GM12878 (cell line): ENCODE measurements around the gene PHRF1. TPM values are rescaled to one million over a fixed set of nuclear protein-coding genes. Genes with fewer than 3 reads are reported as not detected.

ENCODE experiments used
- ATAC-seq: fragments of 200-7000 bp; cut with Tn5 transposase; 3 replicates; pipeline ENCODE4 v1.9.1; 2020; ENCODE audit warnings: mild to moderate bottlenecking, moderate library complexity
- BruUV-seq: library from RNA; stranded (reverse); fragments of 400-500 nt; replicated peaks from 2 replicates; lab custom pipeline; 2021; lab: Mats Ljungman, UMichigan
- CTCF ChIA-PET: fragments of 300-600 bp; sonication (Branson Sonifier 250); formaldehyde crosslinking; extraction: SDS; loops from one replicate; lab custom pipeline; 2021; ENCODE audit warnings: inconsistent platforms; lab: Yijun Ruan, JAX
- POLR2A ChIA-PET: fragments of 350-600 bp; formaldehyde crosslinking; extraction: SDS; loops from one replicate; lab custom pipeline; 2021; ENCODE audit warnings: inconsistent platforms; lab: Charles Lee
- RAD21 ChIA-PET: fragments of 300-600 bp; sonication (Branson Sonifier 250); formaldehyde crosslinking; loops from one replicate; lab custom pipeline; 2023; ENCODE audit warnings: antibody characterized with exemption; ENCODE audit not compliant: unreplicated experiment; lab: Charles Lee
- SMC1A ChIA-PET: fragments of 300-600 bp; sonication (Branson Sonifier 250); formaldehyde crosslinking; loops from one replicate; lab custom pipeline; 2023; ENCODE audit not compliant: unreplicated experiment, uncharacterized antibody; lab: Charles Lee
- DNase-seq: peaks from one replicate; pipeline ENCODE4 v3.0.0-alpha.2; 2011; ENCODE audit warnings: low read depth, low spot score
- FAIRE-seq: peaks from 3 replicates; lab custom pipeline; 2011; peaks lifted over from hg19 to GRCh38; lab: Jason Lieb, UNC
- H2AFZ ChIP-seq: 2 replicates; pipeline ENCODE4 v1.6.0; 2011; ENCODE audit warnings: low read depth, low read length, control low read depth; ENCODE audit not compliant: control insufficient read depth
- H3K27ac ChIP-seq: 2 replicates; pipeline ENCODE4 v1.5.1; 2011; ENCODE audit warnings: control low read depth; ENCODE audit not compliant: control insufficient read depth, insufficient read depth
- H3K27me3 ChIP-seq, 2 experiments: replicated peaks in 1 of 2; 2 replicates each; pipeline versions ENCODE4 v1.6.0 to v1.6.1; 2011; ENCODE audit warnings: low read length in 1 of 2; ENCODE audit not compliant: control insufficient read depth in 2 of 2, insufficient read depth in 2 of 2
- H3K36me3 ChIP-seq, 2 experiments: 2 replicates each; pipeline ENCODE4 v1.5.1; 2011; ENCODE audit warnings: low read length in 1 of 2; ENCODE audit not compliant: control insufficient read depth in 2 of 2, insufficient read depth in 2 of 2
- H3K4me1 ChIP-seq: 2 replicates; pipeline ENCODE4 v1.6.1; 2011; ENCODE audit warnings: mild to moderate bottlenecking, low read length, moderate library complexity, mixed read lengths; ENCODE audit not compliant: control insufficient read depth, insufficient read depth
- H3K4me2 ChIP-seq: 2 replicates; pipeline ENCODE4 v1.6.0; 2011; ENCODE audit warnings: control low read depth; ENCODE audit not compliant: control insufficient read depth, insufficient read depth
- H3K4me3 ChIP-seq: fragments of 200-600 bp; sonication (generic); 2 replicates; pipeline ENCODE4 v1.5.1; 2016
- H3K79me2 ChIP-seq: 2 replicates; pipeline ENCODE4 v1.6.0; 2011; ENCODE audit warnings: low read length; ENCODE audit not compliant: control insufficient read depth, insufficient read depth
- H3K9ac ChIP-seq: 2 replicates; pipeline ENCODE4 v1.8.0; 2011; ENCODE audit warnings: low read length, control low read depth, mixed read lengths; ENCODE audit not compliant: control insufficient read depth, insufficient read depth
- H3K9me3 ChIP-seq: replicated peaks from 3 replicates; pipeline ENCODE4 v1.5.1; 2011; ENCODE audit warnings: mild to moderate bottlenecking, low read length; ENCODE audit not compliant: control insufficient read depth, insufficient read depth
- H4K20me1 ChIP-seq: 2 replicates; pipeline ENCODE4 v1.6.0; 2011; ENCODE audit not compliant: control insufficient read depth, insufficient read depth
- ASH2L ChIP-seq: fragments of 300-600, 200-600 bp; sonication (generic); IDR thresholded peaks from 2 replicates; pipeline ENCODE4 v1.6.1; 2017; ENCODE audit warnings: low read depth, mild to moderate bottlenecking, borderline replicate concordance
- CHD4 ChIP-seq: fragments of 200-600 bp; sonication (generic); IDR thresholded peaks from 2 replicates; pipeline ENCODE4 v1.6.1; 2016; ENCODE audit warnings: mild to moderate bottlenecking
- CREB1 ChIP-seq: IDR thresholded peaks from 2 replicates; pipeline ENCODE4 v1.6.1; 2012; ENCODE audit warnings: low read depth, mild to moderate bottlenecking, inconsistent platforms
- EED ChIP-seq: sonication (generic); IDR thresholded peaks from 2 replicates; pipeline ENCODE4 v1.6.1; 2016; ENCODE audit warnings: antibody characterized with exemption, low read depth
- MTA3 ChIP-seq: IDR thresholded peaks from 2 replicates; pipeline ENCODE4 v1.6.1; 2012; ENCODE audit warnings: low read length, inconsistent platforms, borderline replicate concordance
- RB1 ChIP-seq: fragments of 450-650 bp; formaldehyde crosslinking; IDR thresholded peaks from 2 replicates; pipeline ENCODE4 v1.6.1; 2017; ENCODE audit warnings: mild to moderate bottlenecking, borderline replicate concordance
- RCOR1 ChIP-seq: conservative IDR thresholded peaks from 2 replicates; pipeline ENCODE4 v1.6.1; 2012; ENCODE audit warnings: low read depth, low read length, improper control_type of control experiment
- SIX5 ChIP-seq: IDR thresholded peaks from 2 replicates; pipeline ENCODE4 v1.6.1; 2011; ENCODE audit warnings: mild to moderate bottlenecking, low read depth, low read length, moderate library complexity; ENCODE audit not compliant: severe bottlenecking
- SMAD1 ChIP-seq: fragments of 450-650 bp; IDR thresholded peaks from 2 replicates; pipeline ENCODE4 v1.6.1; 2018; ENCODE audit warnings: mild to moderate bottlenecking, low read depth; ENCODE audit not compliant: partially characterized antibody
- STAT1 ChIP-seq: fragments of 450-650 bp; conservative IDR thresholded peaks from 2 replicates; pipeline ENCODE4 v1.6.1; 2014; ENCODE audit warnings: antibody characterized with exemption, mild to moderate bottlenecking
- SUPT20H ChIP-seq: IDR thresholded peaks from 2 replicates; pipeline ENCODE4 v1.6.1; 2011; ENCODE audit warnings: low read depth, mild to moderate bottlenecking, low read length, moderate library complexity, borderline replicate concordance; ENCODE audit not compliant: control insufficient read depth
- SUZ12 ChIP-seq: fragments of 200-600 bp; sonication (generic); IDR thresholded peaks from one replicate; pipeline ENCODE4 v1.6.1; 2018; ENCODE audit warnings: antibody characterized with exemption, mild to moderate bottlenecking; ENCODE audit not compliant: unreplicated experiment
- WGBS: methylation state at CpG from one replicate; pipeline ENCODE4 v1.1.6; 2016; ENCODE audit warnings: low lambda C conversion rate; ENCODE audit not compliant: insufficient replicate concordance, insufficient coverage; ENCODE audit errors: missing lambda C conversion rate; 5-methylcytosine and 5-hydroxymethylcytosine counted together
- in situ Hi-C: fragments of 300-500 bp; cut with MboI; formaldehyde crosslinking; loops from 9 replicates; pipeline ENCODE4 v1.14.3; 2018; ENCODE audit warnings: mixed read lengths
- intact Hi-C: fragments of 100-400 bp; cut with micrococcal nuclease; formaldehyde crosslinking; loops from one replicate; pipeline ENCODE4 v1.14.2; 2022; ENCODE audit not compliant: unreplicated experiment
- polyA plus RNA-seq, 11 experiments: library from polyadenylated mRNA; depleted of rRNA in 4 of 11; unstranded in 6 of 11; stranded (reverse) in 5 of 11; fragments of >200 nt; fragmentation: Nextera tagmentation in 4 of 11; fragmentation: Illumina TruSeq in 1 of 11; extraction: Ambion mirVana in 4 of 11; extraction: Trizol in 1 of 11; gene quantifications; 1 replicate in 1 of 11; 2 replicates in 10 of 11; pipeline versions ENCODE4 v1.2.1 to v1.2.3, GENCODE V29; 2011 to 2016; ENCODE audit warnings: inconsistent platforms in 2 of 11, missing spikeins in 2 of 11, low read depth in 1 of 11
- total RNA-seq, 4 experiments: library from RNA; depleted of rRNA in 3 of 4; stranded (reverse); fragments of >200 nt in 3 of 4; fragmentation: Illumina TruSeq in 1 of 4; extraction: Trizol in 1 of 4; gene quantifications; 2 replicates each; pipeline versions ENCODE4 v1.2.1 to v1.2.3, GENCODE V29; 2013 to 2021
- TF ChIP-seq, protein P1 (sequence below): IDR thresholded peaks from 2 replicates; pipeline ENCODE4 v1.6.1; 2011; ENCODE audit warnings: low read depth, mild to moderate bottlenecking, low read length, moderate library complexity, borderline replicate concordance; ENCODE audit errors: extremely low read depth
- TF ChIP-seq, protein P2 (sequence below): IDR thresholded peaks from 2 replicates; pipeline ENCODE4 v1.6.1; 2012; ENCODE audit warnings: low read length, inconsistent platforms
- TF ChIP-seq, protein P3 (sequence below): IDR thresholded peaks from 2 replicates; pipeline ENCODE4 v1.6.1; 2012; ENCODE audit warnings: low read depth, low read length, improper control_type of control experiment
- TF ChIP-seq, protein P4 (sequence below): IDR thresholded peaks from 2 replicates; pipeline ENCODE4 v1.6.1; 2011; ENCODE audit warnings: mild to moderate bottlenecking, low read depth, low read length, moderate library complexity; ENCODE audit not compliant: insufficient replicate concordance

Gene PHRF1
- total and polyA plus RNA-seq, 10 of the 15 experiments (the other 5 are each of a cell fraction or from before 2014, with no cell fraction given), result 0.13 to 43.5 (median 15.1) TPM

DNA sequence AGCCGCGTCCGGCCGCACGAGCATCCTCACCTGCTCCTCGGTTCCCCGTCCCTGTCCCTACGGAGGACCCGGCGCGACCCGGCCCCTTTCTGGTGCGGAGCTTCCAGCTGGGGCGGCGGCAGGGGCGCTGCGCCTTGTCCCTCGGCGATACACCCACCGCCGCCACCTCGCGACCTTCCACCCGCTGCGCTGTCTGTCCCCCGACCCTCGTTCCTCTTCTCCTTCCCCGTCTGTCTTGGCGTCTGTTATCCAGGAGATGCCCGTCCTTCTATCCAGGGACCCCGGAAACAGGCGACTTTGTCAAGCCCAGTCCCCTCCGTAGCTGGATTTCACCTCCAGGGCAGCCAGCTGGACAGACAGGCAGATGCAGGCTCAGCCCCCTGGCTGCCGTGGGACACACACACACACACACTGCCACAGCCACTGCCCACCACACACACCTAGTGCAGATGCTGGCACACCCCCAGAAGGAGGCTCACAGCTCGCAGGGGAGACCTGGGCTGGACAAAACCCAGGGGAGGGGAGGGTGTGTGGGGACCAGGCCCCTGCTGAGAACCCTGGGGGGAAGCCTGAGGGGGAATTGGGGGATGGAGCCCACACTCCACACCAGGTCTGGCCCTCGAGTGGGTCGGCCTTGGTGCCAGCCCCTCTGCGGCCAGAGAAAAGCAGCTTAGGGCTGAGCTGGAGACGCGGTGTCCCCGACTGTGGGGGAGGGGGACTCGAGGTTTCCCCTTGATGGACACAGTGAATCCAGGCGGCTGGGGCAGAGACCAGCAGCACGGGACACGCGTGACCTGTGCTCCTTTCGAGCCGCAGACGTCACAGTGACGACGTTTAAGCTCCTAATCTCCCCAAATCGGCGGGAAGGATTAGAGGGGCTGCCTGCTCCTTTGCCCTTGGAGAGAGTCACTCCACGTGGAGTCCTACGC is 61.6 kb downstream of the PHRF1 start:
- Histone ChIP-seq H3K4me1 (no peaks in the 10 kb centered on the region), H3K9me3 (no peaks in the 10 kb centered on the region), H3K79me2 (no peaks in the 10 kb centered on the region), H3K4me2 (no peak overlapping the region), H3K27ac (no peak overlapping the region), H3K27me3 (peaks cover 0 to 5% of the 10 kb centered on the region in 2 experiments; a peak in 2 of 4 replicates), H3K36me3 (no peaks in the 10 kb centered on the region), H3K4me3 (no peak overlapping the region), H3K9ac (no peak overlapping the region), H2AFZ (no peak overlapping the region), H4K20me1 (no peaks in the 10 kb centered on the region)
- ATAC-seq, result no peak
- POLR2A ChIA-PET, result no interaction called here
- intact Hi-C loops, result no loop called here
- 55% methylated on average over 51 of the region's 55 CpGs for WGBS
- in situ Hi-C loops, result no loop called here
- no peak for TF ChIP-seq CREB1
- no peak for TF ChIP-seq MTA3
- TF ChIP-seq STAT1, result no peak
- no peak for TF ChIP-seq EED
- TF ChIP-seq ASH2L, result no peak
- no peak for TF ChIP-seq RCOR1
- TF ChIP-seq, protein P1, sequence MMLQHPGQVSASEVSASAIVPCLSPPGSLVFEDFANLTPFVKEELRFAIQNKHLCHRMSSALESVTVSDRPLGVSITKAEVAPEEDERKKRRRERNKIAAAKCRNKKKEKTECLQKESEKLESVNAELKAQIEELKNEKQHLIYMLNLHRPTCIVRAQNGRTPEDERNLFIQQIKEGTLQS, result no peak
- TF ChIP-seq, protein P2, sequence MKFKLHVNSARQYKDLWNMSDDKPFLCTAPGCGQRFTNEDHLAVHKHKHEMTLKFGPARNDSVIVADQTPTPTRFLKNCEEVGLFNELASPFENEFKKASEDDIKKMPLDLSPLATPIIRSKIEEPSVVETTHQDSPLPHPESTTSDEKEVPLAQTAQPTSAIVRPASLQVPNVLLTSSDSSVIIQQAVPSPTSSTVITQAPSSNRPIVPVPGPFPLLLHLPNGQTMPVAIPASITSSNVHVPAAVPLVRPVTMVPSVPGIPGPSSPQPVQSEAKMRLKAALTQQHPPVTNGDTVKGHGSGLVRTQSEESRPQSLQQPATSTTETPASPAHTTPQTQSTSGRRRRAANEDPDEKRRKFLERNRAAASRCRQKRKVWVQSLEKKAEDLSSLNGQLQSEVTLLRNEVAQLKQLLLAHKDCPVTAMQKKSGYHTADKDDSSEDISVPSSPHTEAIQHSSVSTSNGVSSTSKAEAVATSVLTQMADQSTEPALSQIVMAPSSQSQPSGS, result no peak
- TF ChIP-seq, protein P3, sequence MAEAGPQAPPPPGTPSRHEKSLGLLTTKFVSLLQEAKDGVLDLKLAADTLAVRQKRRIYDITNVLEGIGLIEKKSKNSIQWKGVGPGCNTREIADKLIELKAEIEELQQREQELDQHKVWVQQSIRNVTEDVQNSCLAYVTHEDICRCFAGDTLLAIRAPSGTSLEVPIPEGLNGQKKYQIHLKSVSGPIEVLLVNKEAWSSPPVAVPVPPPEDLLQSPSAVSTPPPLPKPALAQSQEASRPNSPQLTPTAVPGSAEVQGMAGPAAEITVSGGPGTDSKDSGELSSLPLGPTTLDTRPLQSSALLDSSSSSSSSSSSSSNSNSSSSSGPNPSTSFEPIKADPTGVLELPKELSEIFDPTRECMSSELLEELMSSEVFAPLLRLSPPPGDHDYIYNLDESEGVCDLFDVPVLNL, result no peak
- no peak for TF ChIP-seq SUZ12
- TF ChIP-seq, protein P4, sequence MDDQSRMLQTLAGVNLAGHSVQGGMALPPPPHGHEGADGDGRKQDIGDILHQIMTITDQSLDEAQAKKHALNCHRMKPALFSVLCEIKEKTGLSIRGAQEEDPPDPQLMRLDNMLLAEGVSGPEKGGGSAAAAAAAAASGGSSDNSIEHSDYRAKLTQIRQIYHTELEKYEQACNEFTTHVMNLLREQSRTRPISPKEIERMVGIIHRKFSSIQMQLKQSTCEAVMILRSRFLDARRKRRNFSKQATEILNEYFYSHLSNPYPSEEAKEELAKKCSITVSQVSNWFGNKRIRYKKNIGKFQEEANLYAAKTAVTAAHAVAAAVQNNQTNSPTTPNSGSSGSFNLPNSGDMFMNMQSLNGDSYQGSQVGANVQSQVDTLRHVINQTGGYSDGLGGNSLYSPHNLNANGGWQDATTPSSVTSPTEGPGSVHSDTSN, result no peak
- TF ChIP-seq RB1, result no peak
- TF ChIP-seq SMAD1, result no peak
- no peak for TF ChIP-seq SUPT20H
- no peak for TF ChIP-seq CHD4
- TF ChIP-seq SIX5, result no peak
- DNase-seq, result no peak
- FAIRE-seq, result no peak
- BruUV-seq, result no TSS peak
- RAD21 ChIA-PET, result no interaction called here
- SMC1A ChIA-PET, result no interaction called here
- CTCF ChIA-PET, result no interaction called here
